Smooth muscle cell of the brain vasculature (primary cell): ENCODE data around the gene KCNN3.

Experiments used
- DNase-seq: peaks from one replicate; pipeline ENCODE4 v3.0.0-alpha.2; 2012; ENCODE audit warnings: low read depth, low spot score

Gene KCNN3

DNA sequence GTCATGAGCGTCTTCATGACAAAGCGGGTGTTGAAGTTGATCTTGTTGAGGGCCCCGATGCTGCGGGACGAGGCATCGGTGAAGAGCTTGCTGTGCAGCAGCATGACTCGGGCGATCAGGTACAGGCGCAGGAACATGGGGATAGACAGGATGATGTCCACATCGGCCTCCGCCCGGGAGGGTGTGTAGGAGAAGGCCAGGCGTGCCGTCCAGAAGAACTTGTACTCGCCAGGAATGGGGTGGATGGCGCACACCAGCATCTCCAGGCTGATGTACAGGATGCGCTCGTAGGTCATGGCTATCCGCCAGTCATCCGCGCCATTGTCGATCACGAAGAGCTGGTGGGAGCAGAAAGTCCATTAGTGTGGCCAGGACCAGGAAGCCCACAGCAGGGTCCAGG is 98.0 kb downstream of the KCNN3 start:
- no peak for DNase-seq

DNA sequence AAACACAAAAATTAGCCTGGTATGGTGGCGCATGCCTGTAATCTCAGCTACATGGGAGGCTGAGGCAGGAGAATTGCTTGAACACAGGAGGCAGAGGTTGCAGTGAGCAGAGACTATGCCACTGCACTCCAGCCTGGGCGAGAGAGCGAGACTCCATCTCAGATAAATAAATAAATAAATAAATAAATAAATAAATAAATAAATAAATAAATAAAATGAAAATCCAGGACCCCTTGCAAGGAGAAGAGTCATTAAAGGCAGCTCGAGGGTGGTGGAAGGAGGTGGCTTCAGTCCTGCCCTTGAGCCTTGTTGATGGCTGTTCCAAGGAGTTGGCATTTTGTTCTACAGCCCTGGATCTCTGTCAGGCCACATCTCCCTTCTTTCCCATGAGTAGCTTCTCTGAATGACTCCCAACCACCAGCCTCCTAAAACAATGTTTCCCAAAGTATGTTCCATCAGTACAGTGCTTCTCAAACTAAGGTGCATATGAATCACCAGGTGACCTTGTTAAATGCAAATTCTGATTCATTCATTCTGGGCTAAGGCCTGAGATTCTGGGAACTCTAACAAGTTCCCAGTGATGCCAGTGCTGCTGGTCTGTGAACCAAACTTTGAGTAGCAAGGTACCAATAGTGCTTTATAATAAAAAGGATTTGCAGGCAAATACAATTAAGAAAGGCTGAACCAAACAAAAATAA is 99.0 kb downstream of the KCNN3 start:
- no peak for DNase-seq

DNA sequence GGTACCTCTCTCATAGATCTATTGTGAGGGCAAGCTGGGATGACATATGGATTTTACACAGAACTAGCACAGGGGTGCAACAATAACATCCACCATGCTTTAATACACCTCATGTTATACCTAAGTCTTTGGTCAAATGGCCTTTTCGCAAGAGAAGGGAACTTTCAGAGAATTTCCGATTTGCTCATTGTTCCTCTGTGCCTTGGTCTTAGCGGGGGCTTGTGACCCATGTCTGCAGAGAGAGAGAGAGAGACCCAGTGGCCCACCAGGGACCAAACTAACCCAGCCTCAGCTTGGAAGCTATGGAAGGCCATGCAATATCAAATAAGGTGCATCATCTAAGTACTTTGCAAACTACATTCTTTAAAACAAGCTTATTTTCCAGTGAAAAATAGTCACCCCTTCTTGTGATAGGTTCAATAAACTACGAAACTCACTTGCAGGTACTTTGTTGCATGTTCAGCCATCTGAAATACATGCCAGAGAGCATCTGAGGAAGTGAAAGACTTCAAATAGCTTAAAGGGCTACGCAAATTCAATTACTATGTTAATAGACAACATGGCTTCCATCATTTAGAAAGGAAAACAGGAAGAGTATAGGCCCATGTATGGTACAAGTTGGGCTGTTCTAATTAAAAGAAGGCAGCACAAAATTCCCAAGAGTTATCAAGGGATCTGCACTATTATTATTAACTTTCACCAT is 100.7 kb downstream of the KCNN3 start:
- DNase-seq, result no peak

DNA sequence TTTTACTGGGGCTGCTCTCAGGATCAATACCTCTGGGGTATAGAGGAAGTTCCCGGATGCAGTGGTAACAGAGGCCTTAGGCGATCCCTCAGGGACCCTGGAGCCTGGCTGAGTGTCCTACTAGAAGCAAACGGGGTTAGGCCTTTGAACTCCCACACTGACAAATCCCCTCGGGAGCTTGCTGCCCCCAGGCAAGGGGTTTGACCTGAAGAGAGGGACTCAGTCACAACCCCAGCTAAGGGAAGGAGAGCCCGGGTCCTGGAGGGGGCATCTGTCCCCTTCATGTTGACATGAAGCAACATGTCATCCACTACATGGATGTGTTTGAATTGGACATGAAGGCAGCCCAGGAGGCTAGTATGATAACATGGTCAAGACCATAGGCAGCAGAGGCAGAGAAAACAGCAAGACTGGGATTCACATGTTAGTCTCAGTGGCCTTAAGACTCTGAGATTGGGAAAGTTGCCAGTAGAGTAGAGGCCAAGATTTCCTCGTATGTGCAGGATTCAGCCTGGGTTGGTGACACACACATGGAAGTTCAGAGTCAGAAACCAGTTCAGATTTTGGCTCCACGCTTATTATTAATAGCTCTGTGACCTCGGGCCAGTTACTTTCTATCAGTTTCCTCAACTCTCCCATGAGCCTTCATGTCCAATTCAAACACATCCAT is 101.5 kb downstream of the KCNN3 start:
- no peak for DNase-seq

DNA sequence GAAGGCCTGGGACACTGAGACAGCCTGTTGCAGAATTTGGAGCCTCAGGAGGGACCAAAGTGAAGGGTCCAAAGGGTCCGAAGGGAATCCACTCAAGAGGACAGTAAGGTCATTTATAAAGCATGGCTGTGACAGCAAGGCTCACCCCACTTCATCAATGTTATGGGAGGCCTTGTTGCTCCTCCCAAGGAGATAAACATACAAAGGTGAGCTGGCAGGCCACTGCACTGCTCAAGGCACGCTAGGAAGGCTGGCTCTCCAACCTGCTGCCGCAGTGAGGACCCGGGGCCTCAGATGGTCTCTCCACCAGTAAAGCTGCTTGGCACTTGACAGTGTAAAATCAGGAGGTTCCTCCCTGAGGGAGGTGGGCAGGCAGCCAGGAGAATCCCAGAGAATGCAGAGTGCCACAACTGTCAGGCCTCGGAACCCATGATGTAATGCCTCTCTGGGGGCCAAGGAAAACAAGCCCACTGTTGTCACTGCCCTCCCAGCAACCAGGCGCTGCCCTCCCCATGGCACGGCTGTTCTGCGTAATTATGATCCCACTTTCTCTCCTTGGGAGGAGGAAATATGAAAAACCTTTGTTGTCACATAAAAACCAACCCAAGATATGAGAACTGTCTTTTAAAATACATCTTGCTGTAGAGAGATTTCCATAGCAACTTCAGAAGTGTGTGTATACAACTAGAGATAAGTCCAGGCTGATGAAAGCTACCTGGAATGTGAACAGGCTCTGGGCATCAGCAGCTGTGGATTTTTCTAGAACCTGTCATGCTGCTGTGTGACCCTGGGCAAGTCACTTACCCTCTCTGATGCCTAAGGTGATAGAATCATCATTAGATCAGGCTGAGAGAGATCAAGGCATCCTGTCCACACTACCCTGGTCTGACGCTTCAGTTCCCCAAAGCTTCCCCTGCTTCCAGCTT is 102.5 kb downstream of the KCNN3 start:
- no peak for DNase-seq

DNA sequence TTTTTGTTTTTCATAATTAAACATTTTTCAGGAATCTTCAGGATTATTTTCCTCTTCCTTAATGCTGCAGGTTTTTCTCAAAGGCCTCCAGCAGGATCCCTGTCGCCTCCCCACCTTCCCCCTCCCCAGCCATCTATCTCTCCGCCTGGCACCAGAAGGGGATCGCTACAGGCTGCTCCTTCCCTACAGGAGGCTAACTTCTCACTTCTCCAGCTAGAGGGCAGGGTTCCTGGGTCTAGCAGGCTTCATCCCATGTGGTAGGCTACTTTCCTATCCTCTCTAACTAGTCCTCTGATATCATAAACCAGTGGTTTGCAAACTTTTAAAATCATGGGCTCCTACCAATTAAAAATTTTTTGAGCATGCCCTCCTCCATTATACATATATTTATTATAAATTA is 104.1 kb downstream of the KCNN3 start:
- DNase-seq, result no peak

DNA sequence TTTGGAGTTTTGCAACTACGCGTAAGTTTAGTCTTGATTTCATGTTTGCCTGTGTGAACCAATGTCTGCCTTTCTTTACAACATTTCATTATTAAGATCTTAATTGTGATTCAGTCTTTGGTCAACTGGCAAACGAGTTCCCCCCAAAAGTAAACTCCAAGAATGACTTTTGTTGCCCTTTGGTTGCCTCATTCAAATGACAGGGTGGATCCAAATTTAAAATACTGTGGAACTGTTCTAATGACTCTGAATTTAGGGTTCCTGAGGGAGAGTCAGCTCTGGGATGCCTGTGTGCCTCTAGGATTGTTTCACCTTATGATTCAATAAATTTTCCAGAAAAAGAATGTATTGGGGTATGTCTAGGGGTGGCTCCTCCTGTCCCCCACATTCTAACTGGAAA is 105.3 kb downstream of the KCNN3 start:
- no peak for DNase-seq

DNA sequence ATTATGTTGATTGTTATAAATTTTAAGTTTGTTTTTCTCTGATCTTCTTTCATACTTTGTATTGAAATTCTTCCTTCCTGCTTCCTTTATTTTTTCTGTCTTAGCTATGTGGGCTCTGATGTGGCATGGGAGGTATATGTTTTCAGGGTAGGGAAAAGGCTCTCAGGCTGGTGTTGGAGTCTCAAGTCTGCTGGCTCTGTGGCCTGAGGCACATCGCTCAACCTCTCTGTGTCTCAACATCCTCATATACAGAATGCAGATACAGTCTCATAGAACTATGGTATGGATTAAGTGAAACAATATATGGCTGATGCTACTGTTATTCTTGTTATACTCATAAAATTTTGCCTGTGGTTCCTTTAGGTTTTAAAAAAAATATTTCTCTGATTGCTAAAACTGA is 105.9 kb downstream of the KCNN3 start:
- no peak for DNase-seq

DNA sequence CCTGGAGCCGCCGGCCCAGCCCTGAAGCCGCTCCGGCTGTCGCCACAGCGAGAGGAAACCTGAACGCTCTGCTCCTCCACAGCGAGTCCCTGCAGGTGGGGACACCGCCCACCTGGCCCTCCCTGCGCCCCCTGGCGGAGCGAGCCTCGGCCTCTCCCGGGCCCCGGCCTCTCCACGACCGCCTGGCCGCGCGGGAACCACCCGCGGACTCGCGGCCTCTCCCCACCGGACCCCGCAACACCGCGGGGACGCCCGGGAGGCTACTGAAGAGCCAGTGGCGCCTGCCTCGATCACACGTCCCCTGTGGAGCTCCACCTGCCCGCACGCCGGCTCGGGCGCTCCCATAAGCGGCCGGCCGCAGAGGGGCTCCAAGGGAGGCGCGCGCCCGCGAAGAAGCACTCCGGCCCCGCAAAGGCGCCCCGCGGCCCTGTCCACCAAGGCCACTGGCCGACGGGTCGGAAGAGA is 109.6 kb downstream of the KCNN3 start:
- DNase-seq, result no peak

DNA sequence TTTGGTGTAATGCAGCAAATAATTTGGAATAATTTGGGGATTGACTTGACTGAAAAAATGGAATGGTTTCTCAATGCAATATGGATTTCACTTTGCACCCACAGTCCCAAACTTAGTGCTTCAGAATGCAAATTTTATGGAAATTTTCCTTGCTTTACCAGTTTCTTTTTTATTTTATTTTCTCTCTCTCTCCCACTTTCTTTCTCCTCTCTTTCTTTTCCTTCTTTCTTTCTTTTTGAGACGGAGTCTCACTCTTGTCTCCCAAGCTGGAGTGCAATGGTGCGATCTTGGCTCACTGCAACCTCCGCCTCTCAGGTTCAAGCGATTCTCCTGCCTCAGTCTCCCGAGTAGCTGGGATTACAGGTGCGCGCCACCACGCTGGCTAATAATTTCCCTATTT is 110.3 kb downstream of the KCNN3 start:
- DNase-seq, result no peak

DNA sequence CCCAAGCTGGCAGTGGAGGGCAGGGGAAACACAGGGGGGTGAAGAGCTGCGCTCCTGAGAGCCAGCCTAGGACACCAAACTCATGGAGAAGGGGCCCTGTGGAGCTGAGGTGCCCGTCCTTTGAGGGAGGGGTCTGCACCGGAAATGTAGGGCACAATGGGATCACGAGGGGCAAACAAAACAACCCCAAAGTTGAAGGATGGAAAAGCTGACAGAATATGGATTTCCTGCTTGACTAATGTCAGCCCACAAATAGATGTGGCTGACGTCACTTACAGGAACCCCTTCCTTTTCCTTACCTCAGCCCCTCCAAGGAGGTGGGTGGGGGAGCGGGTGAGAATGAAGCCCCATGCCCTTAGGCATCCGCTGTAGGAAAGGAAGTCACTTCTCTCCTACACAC is 110.9 kb downstream of the KCNN3 start:
- DNase-seq, result no peak

DNA sequence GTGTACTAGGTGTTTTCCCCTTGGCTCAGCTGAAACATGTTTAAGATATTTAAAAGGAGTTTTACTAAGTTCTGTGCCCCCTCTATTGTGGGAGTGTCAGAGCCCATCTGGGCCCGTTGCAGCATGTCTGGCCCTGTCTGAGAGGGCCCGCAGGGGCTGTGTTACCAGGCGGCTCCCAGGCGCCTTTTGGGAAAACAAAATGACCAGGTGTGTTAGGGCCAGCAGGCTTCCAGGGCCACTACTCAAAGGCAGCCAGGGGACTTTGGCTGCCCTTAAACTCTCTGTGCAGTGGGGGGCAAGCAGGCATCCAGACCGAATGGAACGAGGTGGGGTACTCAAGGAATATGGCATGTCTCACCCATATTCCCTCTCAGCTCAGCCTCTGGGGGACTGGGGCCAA is 111.7 kb downstream of the KCNN3 start:
- DNase-seq, result no peak

DNA sequence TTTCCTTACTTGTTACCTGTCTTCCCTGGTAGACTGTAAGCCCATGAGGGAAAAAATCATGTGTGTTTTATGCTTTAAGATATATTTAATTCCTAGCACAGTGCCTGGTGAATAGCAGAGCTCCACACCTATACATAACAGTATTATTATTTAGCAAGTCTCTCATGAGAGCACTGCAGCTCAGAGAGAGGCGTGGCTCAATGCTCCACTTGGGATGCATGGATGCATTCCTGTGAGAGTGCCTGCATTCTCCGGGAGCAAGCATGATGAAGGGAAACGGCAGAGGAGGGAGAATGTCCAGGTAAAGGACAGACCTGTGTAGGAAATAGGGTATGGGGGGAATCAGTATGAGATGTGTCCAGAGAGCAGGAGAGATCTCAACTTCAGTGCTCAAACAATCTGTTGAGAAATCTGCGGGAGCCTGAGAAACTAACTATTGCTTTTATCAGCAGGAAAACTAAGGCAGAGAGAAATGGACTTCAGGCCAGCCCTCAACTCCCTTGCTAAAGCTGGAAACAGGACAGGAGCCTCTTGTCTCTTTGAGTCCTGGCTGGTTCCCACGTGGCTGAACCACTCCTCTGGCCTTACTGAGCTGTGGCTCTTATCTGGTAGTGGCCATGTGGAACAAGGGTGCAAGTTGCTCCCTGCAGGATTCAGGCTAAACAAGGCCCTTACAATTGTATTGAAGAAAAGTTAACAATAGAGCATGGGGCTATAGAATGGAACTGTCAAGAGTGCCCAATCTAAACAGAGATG is 113.1 kb downstream of the KCNN3 start:
- no peak for DNase-seq

DNA sequence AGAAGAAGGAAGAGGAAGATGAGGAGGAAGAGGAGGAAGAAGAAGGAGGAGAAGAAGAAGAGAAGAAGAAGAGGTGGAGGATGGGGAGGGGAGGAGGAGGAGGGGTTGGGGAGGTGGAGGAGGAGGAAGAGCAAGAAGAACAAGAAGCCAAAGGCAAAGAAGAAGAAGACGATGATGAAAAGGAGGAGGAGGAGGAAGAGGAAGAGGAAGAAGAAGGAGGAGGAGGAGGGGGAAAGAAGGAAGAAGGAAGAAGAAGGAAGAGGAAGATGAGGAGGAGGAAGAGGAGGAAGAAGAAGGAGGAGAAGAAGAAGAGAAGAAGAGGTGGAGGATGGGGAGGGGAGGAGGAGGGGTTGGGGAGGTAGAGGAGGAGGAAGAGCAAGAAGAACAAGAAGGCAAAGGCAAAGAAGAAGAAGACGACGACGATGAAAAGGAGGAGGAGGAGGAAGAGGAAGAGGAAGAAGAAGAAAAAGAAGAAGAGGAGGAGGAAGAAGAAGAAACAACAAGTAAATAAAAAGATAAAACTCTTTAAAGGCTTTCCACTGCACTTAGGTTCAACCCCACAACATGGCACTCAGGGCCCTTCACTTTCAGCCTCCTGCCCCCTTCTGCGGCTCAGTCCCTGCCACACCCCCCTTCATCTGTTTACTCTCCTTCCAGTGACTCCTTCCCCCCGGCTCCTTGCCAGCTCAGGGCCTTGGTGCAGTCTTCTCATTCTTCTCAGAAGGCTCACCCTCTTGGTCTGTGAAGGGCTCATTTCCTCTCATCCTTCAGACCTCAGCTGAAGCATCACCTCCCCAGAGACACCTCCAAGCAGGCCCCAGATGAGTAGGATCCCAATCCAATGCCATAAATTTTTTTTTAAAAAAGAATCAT is 114.0 kb downstream of the KCNN3 start:
- no peak for DNase-seq

DNA sequence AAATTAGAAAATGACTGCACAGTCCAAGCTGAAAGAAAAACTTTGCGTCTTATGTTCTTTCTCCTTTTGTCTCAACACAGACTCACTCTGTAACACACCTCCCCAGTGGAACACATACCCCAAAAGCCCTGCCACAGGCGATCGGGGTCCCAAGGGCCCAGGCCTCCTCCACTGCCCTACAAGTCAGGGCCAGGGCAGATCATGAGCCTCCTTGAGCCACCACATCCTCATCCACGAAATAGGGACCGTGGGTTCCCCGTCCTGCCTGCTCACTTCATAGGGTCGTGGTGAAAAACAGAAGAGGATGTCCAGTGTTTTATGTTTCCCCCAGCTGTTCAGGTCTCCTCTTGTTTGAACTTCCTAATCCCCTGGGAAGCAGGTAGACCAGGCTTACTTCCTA is 116.7 kb downstream of the KCNN3 start:
- no peak for DNase-seq

DNA sequence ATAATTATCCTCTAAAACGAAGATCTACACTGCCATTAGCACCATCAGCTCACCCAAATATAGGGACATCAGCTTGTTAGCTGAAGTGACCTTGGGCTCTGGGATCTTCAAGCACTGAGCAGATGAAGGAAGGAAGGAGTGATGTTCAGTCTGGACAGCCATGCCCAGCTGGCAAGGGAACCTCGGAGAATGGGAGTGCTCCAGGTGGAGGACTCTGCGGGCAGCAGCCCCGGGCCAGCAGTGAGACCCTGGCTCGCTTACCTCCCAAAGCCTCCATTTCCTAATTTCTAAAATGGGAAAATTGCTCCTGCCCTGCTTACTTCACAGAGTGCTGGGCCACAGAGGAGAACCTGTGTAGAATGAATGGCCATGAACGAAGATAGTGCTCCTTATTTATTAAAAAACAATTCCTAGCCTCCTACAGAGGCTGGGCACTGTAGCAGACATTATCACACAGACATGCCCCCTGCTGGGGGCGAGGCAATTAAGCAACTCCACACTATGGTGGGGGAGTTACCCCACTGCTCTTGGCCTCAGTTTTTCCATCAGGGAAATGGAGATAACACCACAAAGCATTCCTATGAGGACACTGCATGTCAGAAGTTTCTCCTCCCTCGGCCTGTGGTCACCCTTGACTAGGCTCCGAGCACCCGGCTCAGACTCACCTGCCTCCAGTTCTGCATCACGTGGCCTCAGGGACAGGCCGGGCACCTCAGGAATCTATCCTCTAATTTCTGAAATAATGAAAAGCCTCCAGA is 117.6 kb downstream of the KCNN3 start:
- DNase-seq, result no peak

DNA sequence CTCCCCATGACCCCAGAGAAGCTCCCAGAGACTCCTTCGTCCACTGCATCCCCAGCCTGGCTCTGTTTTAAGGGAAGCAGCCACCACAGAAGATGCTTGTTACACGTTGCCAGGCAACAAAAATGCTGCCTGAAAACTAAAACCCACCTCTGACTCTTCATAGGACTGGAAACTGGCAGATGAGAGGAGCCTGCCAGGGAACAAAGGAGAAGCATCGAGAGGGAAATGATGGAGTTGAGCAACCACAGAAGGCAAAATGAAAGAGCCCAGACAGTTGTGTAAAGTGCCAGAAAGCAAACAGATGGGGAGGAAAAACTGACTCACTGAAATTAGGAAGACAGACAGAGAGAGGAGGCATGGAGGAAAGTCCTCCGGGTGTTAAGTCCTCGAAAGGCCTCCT is 118.4 kb downstream of the KCNN3 start:
- no peak for DNase-seq

DNA sequence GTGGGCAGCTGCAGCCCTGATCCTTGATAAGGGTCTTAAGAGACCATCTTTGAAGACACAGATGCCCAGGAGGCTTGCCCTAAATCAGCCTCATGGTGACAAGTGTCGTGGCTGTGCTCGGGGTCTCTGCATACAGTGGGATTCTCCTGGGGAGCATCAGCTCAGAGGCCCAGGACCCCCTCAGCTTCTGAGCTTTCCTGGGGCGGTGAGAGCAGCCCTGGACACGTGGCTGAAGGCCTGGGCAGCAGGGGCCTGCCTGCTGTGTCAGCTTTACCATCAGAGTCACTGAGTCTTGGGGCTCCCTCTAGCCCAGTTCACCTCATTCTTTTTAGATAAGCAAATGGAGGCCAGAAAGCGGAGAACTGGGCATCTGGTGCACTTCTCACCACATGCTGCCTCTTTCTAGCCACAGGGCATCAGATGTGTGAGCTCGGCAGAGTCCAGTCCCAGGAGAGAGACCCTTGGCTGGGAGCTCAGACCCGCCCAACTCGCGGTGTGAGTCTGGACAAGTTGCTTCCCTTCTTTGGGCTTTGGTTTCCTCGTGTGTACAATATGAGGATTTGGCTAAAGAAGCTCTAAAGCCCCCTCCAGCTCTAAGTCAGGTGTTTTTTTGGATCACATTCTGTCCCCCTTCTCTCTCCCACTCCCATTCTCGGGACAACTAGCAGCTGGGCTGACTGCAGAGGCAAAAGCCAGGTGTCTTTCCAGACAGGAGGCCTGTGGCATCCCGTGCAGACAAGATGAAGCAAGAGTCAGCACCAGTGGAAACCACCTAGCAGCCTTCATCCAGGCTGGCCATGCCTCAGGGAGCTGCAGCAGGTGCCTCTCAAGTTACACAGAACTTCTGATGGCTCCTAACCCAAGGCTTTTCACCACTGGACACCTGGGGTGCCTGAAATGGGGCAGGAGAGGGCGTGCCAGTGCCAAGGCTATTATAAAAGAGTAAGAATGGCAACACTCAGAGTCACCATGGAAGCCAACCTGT is 119.1 kb downstream of the KCNN3 start:
- no peak for DNase-seq
